ENCODE results near the gene CRB1.

CRB1 gene

GRCh38 chr1:197252973-197253372 is 15.1 kb upstream of the CRB1 start (continued):
- no peak for TF ChIP-seq ZNF18 (tag by site-specific recombination; IDR thresholded peaks at IDR 0.05)
- TF ChIP-seq REST (tag by site-specific recombination; IDR thresholded peaks at IDR 0.05): no peak
- TF ChIP-seq ZSCAN4 (tag by site-specific recombination; IDR thresholded peaks at IDR 0.05): no peak
- no peak for TF ChIP-seq ZNF837 (tag by site-specific recombination; IDR thresholded peaks at IDR 0.05)
- TF ChIP-seq ZBTB7A (tag by site-specific recombination; IDR thresholded peaks at IDR 0.05; ENCODE audit: low read depth): no peak
- no peak for TF ChIP-seq ZNF600 (tag by site-specific recombination; IDR thresholded peaks at IDR 0.05)
- no peak for TF ChIP-seq KLF9 (tag by site-specific recombination; IDR thresholded peaks at IDR 0.05; ENCODE audit: low read depth)
- TF ChIP-seq ZNF529 (tag by site-specific recombination; IDR thresholded peaks at IDR 0.05; ENCODE audit: insufficient replicate concordance): no peak

GRCh38 chr1:197254866-197255265 is 13.2 kb upstream of the CRB1 start:
- no peak overlapping the region for H3K27ac ChIP-seq (ENCODE audit: extremely low read depth, low read depth, low read length)
- H3K4me1 ChIP-seq (ENCODE audit: control insufficient read depth, insufficient read depth, low read length): no peaks in the 10 kb centered on the region
- ChIA-PET POLR2A (no interaction called here), CTCF (no interaction called here)
- H3K4me3 ChIP-seq (ENCODE audit: low read depth, low read length): no peak overlapping the region
- no peak for TF ChIP-seq ZNF433 (tag by site-specific recombination; IDR thresholded peaks at IDR 0.05; ENCODE audit: low read depth)
- no peak for TF ChIP-seq ZNF239 (tag by site-specific recombination; IDR thresholded peaks at IDR 0.05)
- no peak for TF ChIP-seq ZNF146 (tag by site-specific recombination; IDR thresholded peaks at IDR 0.05)
- TF ChIP-seq ZNF2 (tag by site-specific recombination; IDR thresholded peaks at IDR 0.05): no peak
- TF ChIP-seq ZNF18 (tag by site-specific recombination; IDR thresholded peaks at IDR 0.05): no peak
- no peak for TF ChIP-seq PRDM2 (tag by site-specific recombination; IDR thresholded peaks at IDR 0.05; ENCODE audit: borderline replicate concordance)
- TF ChIP-seq SP2 (tag by site-specific recombination; IDR thresholded peaks at IDR 0.05): no peak
- H3K9me3 ChIP-seq (ENCODE audit: control insufficient read depth, insufficient read depth, low read depth, low read length): no peaks in the 10 kb centered on the region
- no peaks in the 10 kb centered on the region for H3K36me3 ChIP-seq (ENCODE audit: control insufficient read depth in 2 of 2, insufficient read depth in 1 of 2, low read length in 2 of 2)
